WTC11 (cell line): Measurements from ENCODE around the gene IRF3. TPM values are rescaled to one million over a fixed set of nuclear protein-coding genes. Genes with fewer than 3 reads are reported as not detected.

ENCODE experiments used
- ATAC-seq: fragments of 200-7000 bp; cut with Tn5 transposase; 2 replicates; pipeline ENCODE4 v1.10.0; 2021; ENCODE audit warnings: mild to moderate bottlenecking, moderate library complexity
- CTCF ChIA-PET: fragments of 300-600 bp; sonication (Branson Sonifier 250); formaldehyde crosslinking; loops from one replicate; lab custom pipeline; 2021; ENCODE audit warnings: antibody characterized with exemption; lab: Charles Lee
- POLR2A ChIA-PET: fragments of 350-600 bp; sonication (Branson Sonifier 250); formaldehyde crosslinking; loops from one replicate; lab custom pipeline; 2021; ENCODE audit warnings: antibody characterized with exemption; lab: Charles Lee
- DNase-seq: peaks from one replicate; pipeline ENCODE4 v3.0.0; 2021; ENCODE audit warnings: low spot score
- H3K27ac Mint-ChIP-seq: 2 replicates; pipeline ENCODE4 v1.8.0; 2021; ENCODE audit warnings: mixed read lengths
- H3K27me3 Mint-ChIP-seq: 2 replicates; pipeline ENCODE4 v1.8.0; 2021; ENCODE audit warnings: low read depth, mild to moderate bottlenecking, moderate library complexity, mixed read lengths
- H3K36me3 Mint-ChIP-seq: 2 replicates; pipeline ENCODE4 v1.8.0; 2021; ENCODE audit warnings: mixed read lengths
- H3K4me1 Mint-ChIP-seq: 2 replicates; pipeline ENCODE4 v1.8.0; 2022; ENCODE audit warnings: mixed read lengths
- H3K4me3 Mint-ChIP-seq: 2 replicates; pipeline ENCODE4 v1.8.0; 2021; ENCODE audit warnings: mild to moderate bottlenecking, moderate library complexity, mixed read lengths
- H3K9me3 Mint-ChIP-seq: 2 replicates; pipeline ENCODE4 v1.8.0; 2021; ENCODE audit warnings: mixed read lengths
- ARID4B ChIP-seq: sonication (generic); formaldehyde crosslinking; IDR thresholded peaks from 2 replicates; pipeline ENCODE4 v1.8.0; 2023; ENCODE audit warnings: missing genetic modification reagents, mild to moderate bottlenecking, borderline replicate concordance
- CREB1 ChIP-seq: sonication (generic); formaldehyde crosslinking; IDR thresholded peaks from 2 replicates; pipeline ENCODE4 v1.8.0; 2023; ENCODE audit warnings: mild to moderate bottlenecking, missing genetic modification reagents
- CREM ChIP-seq: sonication (generic); formaldehyde crosslinking; IDR thresholded peaks from 2 replicates; pipeline ENCODE4 v1.8.1; 2022; ENCODE audit warnings: mild to moderate bottlenecking, missing genetic modification reagents, moderate library complexity
- E2F4 ChIP-seq: sonication (generic); formaldehyde crosslinking; IDR thresholded peaks from 2 replicates; pipeline ENCODE4 v1.8.1; 2022; ENCODE audit warnings: low read depth, mild to moderate bottlenecking, moderate library complexity, missing genetic modification reagents, borderline replicate concordance
- FOXP1 ChIP-seq: sonication (generic); formaldehyde crosslinking; IDR thresholded peaks from 2 replicates; pipeline ENCODE4 v1.8.0; 2022; ENCODE audit warnings: missing genetic modification reagents, mild to moderate bottlenecking, moderate library complexity, borderline replicate concordance
- HMGXB4 ChIP-seq: sonication (generic); formaldehyde crosslinking; IDR thresholded peaks from 2 replicates; pipeline ENCODE4 v1.8.1; 2023; ENCODE audit warnings: mild to moderate bottlenecking, moderate library complexity, missing genetic modification reagents
- NFATC4 ChIP-seq: fragments of 250-450 bp; sonication (Bioruptor Pico); IDR thresholded peaks from 2 replicates; pipeline ENCODE4 v1.9.0; 2021; ENCODE audit warnings: mild to moderate bottlenecking
- NFYB ChIP-seq: sonication (generic); formaldehyde crosslinking; conservative IDR thresholded peaks from 2 replicates; pipeline ENCODE4 v1.8.0; 2022; ENCODE audit warnings: low read depth, missing genetic modification reagents
- PRDM15 ChIP-seq: sonication (generic); formaldehyde crosslinking; IDR thresholded peaks from 2 replicates; pipeline ENCODE4 v1.8.0; 2022; ENCODE audit warnings: missing genetic modification reagents
- PRRX2 ChIP-seq: fragments of 250-450 bp; sonication (Bioruptor Pico); IDR thresholded peaks from 2 replicates; pipeline ENCODE4 v1.8.0; 2021; ENCODE audit warnings: mild to moderate bottlenecking
- SMAD4 ChIP-seq: sonication (generic); formaldehyde crosslinking; IDR thresholded peaks from 2 replicates; pipeline ENCODE4 v1.8.0; 2022; ENCODE audit warnings: mild to moderate bottlenecking, missing genetic modification reagents
- SP1 ChIP-seq: sonication (generic); formaldehyde crosslinking; conservative IDR thresholded peaks from 2 replicates; pipeline ENCODE4 v1.8.1; 2022; ENCODE audit warnings: missing genetic modification reagents
- TCF7 ChIP-seq: sonication (generic); formaldehyde crosslinking; IDR thresholded peaks from 2 replicates; pipeline ENCODE4 v1.8.0; 2022; ENCODE audit warnings: mild to moderate bottlenecking, low read depth, missing genetic modification reagents, moderate library complexity
- ZMAT4 ChIP-seq: fragments of 250-450 bp; sonication (Bioruptor Pico); IDR thresholded peaks from 2 replicates; pipeline ENCODE4 v1.9.0; 2021; ENCODE audit warnings: mild to moderate bottlenecking
- ZNF232 ChIP-seq: sonication (generic); formaldehyde crosslinking; IDR thresholded peaks from 2 replicates; pipeline ENCODE4 v1.8.0; 2022; ENCODE audit warnings: mild to moderate bottlenecking, missing genetic modification reagents
- ZNF671 ChIP-seq: fragments of 250-450 bp; sonication (Bioruptor Pico); IDR thresholded peaks from 2 replicates; pipeline ENCODE4 v1.8.0; 2021; ENCODE audit warnings: mild to moderate bottlenecking
- total RNA-seq: library from RNA; stranded (reverse); gene quantifications from 3 replicates; pipeline ENCODE4 v1.2.3, GENCODE V29; 2021
- TF ChIP-seq, protein P1 (sequence below): sonication (generic); formaldehyde crosslinking; IDR thresholded peaks from 2 replicates; pipeline ENCODE4 v1.8.0; 2023; ENCODE audit warnings: mild to moderate bottlenecking, missing genetic modification reagents
- TF ChIP-seq, protein P2 (sequence below): sonication (generic); formaldehyde crosslinking; IDR thresholded peaks from 2 replicates; pipeline ENCODE4 v1.8.1; 2022; ENCODE audit warnings: mild to moderate bottlenecking, missing genetic modification reagents, moderate library complexity, borderline replicate concordance

The IRF3 gene
- total RNA-seq, 1 experiment from 2014 or later = 165 TPM

- TF ChIP-seq HMGXB4 (CRISPR knock-in tag) (0 out of 2 replicates have a peak, but pooled peaks have one; percentile 14), NFATC4 (0 out of 2 replicates have a peak, but pooled peaks have one; percentile 3), TCF7 (no peak), SMAD4 (no peak), SP1 (CRISPR knock-in tag) (peak; percentile 13; the same call in 1 of the 2 replicates), ZMAT4 (CRISPR knock-in tag) (peak; percentile 78; the same call in 1 of the 2 replicates), E2F4 (no peak), FOXP1 (CRISPR knock-in tag) (0 out of 2 replicates have a peak, but pooled peaks have one; percentile 34), PRRX2 (0 out of 2 replicates have a peak, but pooled peaks have one; percentile 23), CREM (CRISPR knock-in tag) (peak; percentile 25)
- TF ChIP-seq, protein P1, sequence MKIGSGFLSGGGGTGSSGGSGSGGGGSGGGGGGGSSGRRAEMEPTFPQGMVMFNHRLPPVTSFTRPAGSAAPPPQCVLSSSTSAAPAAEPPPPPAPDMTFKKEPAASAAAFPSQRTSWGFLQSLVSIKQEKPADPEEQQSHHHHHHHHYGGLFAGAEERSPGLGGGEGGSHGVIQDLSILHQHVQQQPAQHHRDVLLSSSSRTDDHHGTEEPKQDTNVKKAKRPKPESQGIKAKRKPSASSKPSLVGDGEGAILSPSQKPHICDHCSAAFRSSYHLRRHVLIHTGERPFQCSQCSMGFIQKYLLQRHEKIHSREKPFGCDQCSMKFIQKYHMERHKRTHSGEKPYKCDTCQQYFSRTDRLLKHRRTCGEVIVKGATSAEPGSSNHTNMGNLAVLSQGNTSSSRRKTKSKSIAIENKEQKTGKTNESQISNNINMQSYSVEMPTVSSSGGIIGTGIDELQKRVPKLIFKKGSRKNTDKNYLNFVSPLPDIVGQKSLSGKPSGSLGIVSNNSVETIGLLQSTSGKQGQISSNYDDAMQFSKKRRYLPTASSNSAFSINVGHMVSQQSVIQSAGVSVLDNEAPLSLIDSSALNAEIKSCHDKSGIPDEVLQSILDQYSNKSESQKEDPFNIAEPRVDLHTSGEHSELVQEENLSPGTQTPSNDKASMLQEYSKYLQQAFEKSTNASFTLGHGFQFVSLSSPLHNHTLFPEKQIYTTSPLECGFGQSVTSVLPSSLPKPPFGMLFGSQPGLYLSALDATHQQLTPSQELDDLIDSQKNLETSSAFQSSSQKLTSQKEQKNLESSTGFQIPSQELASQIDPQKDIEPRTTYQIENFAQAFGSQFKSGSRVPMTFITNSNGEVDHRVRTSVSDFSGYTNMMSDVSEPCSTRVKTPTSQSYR (CRISPR knock-in tag) = peak; percentile 92
- TF ChIP-seq, protein P2, sequence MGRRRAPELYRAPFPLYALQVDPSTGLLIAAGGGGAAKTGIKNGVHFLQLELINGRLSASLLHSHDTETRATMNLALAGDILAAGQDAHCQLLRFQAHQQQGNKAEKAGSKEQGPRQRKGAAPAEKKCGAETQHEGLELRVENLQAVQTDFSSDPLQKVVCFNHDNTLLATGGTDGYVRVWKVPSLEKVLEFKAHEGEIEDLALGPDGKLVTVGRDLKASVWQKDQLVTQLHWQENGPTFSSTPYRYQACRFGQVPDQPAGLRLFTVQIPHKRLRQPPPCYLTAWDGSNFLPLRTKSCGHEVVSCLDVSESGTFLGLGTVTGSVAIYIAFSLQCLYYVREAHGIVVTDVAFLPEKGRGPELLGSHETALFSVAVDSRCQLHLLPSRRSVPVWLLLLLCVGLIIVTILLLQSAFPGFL (CRISPR knock-in tag) = no peak
- TF ChIP-seq, all 79 proteins: peak for 13
Observed at GRCh38 chr19:49691243-49692146, 25.8 kb upstream of the IRF3 start (continued).

DNA sequence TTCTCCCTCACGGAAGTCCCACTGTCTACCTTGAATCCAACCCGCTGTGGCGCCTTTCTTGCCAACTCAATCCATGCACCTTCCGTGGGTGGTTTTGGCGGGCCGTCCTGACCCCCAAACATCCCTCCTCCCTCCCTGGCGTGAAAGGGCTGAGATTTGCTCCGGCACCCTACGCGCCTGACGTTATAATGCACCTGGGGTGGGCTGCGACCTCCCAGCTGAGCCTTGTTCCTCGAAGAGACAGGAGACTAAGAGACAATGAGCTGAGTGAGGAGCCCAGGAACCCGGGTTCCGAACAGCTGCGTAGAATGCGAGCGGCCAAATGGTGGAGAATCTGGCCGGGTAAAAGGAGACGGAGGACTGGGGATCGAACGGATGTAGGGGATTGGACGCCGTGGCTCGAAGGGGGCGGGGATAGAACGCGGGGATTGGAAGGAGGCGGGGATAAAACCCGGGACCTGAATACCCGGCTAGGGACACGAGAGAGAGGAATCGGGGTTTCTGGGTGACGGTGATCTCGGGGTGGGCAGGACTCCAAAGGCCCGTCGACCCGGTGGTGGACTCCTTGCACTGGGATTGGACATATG, 25.1 kb upstream of the IRF3 start, which contains the start of gene CPT1C:
TSS of gene CPT1C (plus strand) at position 461 of the 587 bp plus-strand sequence. CDS start 1,137 bp downstream, outside the sequence.
- DNase-seq (peak; percentile 93), ATAC-seq (peak; percentile 72)
- H3K27ac Mint-ChIP-seq = peak within 1 kb of the TSS; percentile 96
- CTCF ChIA-PET = interaction anchor here (1.0 to 3.8 kb wide), 12 partner anchors 10 to 115 kb away, joined by 3 to 19 read pairs (median 6); partner anchors contain the start of genes AP2A1, RRAS and SCAF1
- peak within 1 kb of the TSS; percentile 93 for H3K4me3 Mint-ChIP-seq
- peaks cover 3% of the 10 kb centered on the region for H3K9me3 Mint-ChIP-seq
- peaks cover 37% of the 10 kb centered on the region for H3K4me1 Mint-ChIP-seq
- peaks cover 31% of the 10 kb centered on the region for H3K36me3 Mint-ChIP-seq
- H3K27me3 Mint-ChIP-seq = no peaks in the 10 kb centered on the region
- POLR2A ChIA-PET = interaction anchor here (0.6 to 5.9 kb wide), 9 partner anchors 10 to 107 kb away, joined by 3 to 38 read pairs (median 6); partner anchors contain the start of genes PRMT1 and RRAS
- 0 out of 2 replicates have a peak, but pooled peaks have one; percentile 78 for TF ChIP-seq ZNF671 (CRISPR knock-in tag)
- TF ChIP-seq ARID4B = 0 out of 2 replicates have a peak, but pooled peaks have one; percentile 14
- TF ChIP-seq NFYB = peak; percentile 34; the same call in 1 of the 2 replicates
- peak; percentile 81; the same call in 1 of the 2 replicates for TF ChIP-seq ZNF232 (CRISPR knock-in tag)
- TF ChIP-seq CREB1 (CRISPR knock-in tag) = no peak
- TF ChIP-seq PRDM15 = peak; percentile 84
